Measurements from ENCODE around the gene WWOX.

GRCh38 chr16:79181419-79181818 lies 1082.0 kb downstream of the WWOX start:
- TF ChIP-seq EZH2 (IDR thresholded peaks at IDR 0.05; ENCODE audit: borderline replicate concordance) (no peak), CTCF (IDR thresholded peaks at IDR 0.05; ENCODE audit: poor library complexity) (no peak), EZH2phosphoT487 (IDR thresholded peaks at IDR 0.05; ENCODE audit: low read depth, severe bottlenecking, unreplicated experiment) (no peak)

Data from hepatocyte (in vitro differentiated cells).